Measurements from ENCODE around the gene XRN2.
"Not testable (repeated sequence)": the region's sequence is repeated elsewhere in the genome, so short reads cannot be mapped to it uniquely, and the experiment has no call there.

The XRN2 gene

DNA sequence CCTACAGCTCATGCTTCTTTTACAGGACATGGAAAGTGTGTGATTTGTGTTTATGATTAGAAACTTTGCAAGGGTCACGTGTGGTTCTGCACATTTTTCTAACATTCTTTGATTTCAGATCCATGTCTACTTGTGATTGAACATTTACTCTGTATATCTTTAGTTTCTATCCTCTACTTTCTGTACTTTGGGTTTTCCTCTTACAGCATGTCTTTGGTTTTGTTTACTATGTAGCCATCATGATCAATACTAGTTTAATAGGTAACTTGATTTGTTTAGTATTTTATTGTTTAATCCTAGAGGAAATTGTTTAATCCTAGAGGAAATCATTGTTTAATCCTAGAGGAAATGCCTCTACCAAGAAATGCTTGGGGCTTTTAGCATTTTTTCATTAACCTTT is 41.8 kb downstream of the XRN2 start:
- no peak for DNase-seq (ENCODE audit: low read depth)

DNA sequence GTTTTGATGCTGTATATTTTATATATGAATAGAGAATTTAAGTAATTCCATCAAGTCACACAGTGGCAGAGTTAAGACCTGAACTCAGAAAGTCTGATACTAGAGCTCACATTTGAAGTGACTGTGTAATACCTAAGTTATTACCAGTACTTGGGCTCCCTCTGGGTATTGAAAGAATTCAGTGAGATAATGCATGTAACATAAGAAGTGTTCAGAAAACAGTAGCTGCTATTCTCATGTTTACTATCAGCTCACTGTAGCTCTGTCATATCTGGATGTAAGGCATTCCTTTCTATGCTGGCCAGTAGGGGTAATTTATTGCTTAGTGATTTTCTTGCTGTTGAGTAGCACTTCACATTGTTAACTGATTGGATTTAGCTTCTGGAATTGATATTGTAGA is 49.6 kb downstream of the XRN2 start:
- DNase-seq (ENCODE audit: low read depth) = no peak

DNA sequence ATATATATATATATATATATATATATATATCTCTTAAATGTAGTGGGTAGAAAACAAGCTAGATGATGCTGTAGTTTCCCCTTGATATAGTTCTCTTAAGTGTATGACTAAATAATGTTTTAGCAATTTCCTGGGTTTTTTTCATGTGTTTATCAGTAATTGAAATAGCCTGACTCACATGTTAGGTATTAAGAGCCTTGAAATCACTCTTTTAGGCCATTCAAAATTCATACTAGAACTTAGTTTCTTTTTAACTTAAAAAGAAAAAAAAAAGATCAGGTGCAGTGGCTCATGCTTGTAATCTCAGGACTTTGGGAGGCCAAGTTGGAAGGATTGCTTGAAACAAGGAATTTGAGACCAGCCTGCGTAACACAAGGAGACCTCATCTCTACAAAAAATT is 50.1 kb downstream of the XRN2 start:
- no peak for DNase-seq (ENCODE audit: low read depth)

DNA sequence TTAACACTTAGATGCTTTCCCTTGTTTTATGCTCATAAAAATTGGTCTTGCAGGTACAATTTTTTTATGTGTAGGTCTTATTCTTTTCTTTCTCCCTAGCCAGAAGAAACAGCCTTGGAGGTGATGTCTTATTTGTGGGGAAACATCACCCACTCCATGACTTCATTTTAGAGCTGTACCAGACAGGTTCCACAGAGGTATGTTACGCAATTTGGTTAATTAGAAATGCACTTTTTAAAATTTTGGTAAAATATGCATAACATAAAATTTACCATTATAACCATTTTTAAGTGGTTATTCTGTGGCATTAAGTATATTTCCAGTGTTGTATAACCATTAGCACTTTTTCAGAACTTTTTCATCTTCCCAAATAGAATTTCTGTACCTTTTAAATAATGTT is 52.9 kb downstream of the XRN2 start:
- no peak for DNase-seq (ENCODE audit: low read depth)

DNA sequence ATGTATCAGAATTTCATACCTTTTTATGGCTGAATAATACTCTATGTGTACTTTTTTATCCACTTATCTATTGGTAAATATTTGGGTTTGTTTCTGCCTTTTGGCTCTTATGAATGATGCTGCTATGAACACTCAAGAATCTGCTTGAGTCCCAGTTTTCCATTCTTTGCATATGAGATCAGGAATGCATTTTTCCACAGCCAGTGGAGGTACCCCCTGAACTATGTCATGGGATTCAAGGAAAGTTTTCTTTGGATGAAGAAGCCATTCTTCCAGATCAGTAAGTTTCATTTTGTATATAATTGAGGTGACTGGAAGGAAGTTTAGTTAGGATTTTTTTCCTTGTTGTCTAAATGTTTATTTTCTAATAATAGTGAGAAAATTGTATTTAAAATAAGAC is 53.3 kb downstream of the XRN2 start:
- DNase-seq (ENCODE audit: low read depth) = no peak

DNA sequence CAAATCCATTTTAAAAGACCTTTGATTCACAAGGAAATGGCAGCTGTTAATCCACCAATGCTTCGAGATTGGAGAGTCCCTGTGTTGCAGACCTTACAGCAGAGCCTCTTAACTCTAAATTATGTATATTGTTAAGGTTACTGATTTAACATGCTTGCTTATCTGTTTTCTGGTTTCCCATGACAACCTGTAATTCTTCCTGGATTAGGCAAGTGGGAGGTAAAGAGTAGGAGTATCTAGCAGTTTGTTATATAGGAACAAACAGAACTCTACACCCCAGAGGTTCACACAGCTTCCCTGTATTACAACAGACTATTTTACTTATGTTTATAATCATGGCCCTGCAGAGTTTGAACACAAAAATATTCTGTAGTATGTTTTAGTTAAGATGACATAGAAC is 54.7 kb downstream of the XRN2 start:
- no peak for DNase-seq (ENCODE audit: low read depth)

DNA sequence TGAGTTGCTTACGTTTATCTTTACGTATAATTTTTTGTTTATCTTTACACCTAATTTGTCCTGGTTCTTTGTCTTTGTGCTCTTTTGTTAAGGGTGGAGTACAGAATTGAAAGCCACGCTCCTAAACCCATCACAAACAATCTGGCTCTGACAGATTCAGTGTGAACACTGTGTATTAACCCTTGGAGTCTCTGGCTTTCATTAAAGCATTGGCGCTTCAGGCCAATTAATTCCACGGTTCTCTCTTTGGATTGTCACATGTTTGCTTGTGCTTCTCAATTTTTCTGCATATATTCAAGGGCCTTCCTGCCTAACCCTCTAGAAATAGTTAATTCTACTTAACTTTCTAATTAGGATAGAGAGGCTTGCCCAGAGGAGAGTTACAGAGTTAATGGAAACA is 55.6 kb downstream of the XRN2 start:
- DNase-seq (ENCODE audit: low read depth) = no peak

DNA sequence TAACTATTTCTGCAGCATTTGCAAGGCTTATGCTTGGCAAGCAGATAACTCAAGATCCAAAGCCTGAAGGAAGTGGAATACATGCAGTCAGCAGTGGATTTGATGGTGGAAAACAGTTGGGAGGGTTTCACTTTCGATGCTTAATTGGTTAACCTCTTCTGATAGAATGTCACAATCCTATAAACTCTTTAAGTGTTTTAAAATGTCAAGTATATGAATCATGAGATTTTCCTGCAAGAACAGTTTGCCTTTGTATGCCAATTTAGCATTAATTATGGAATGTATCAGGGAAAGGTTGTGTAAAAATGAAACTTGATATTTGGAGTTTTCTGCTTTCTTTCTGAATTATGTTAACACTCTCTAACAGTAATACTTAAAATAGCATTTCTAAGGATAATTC is 57.6 kb downstream of the XRN2 start:
- DNase-seq (ENCODE audit: low read depth) = no peak

DNA sequence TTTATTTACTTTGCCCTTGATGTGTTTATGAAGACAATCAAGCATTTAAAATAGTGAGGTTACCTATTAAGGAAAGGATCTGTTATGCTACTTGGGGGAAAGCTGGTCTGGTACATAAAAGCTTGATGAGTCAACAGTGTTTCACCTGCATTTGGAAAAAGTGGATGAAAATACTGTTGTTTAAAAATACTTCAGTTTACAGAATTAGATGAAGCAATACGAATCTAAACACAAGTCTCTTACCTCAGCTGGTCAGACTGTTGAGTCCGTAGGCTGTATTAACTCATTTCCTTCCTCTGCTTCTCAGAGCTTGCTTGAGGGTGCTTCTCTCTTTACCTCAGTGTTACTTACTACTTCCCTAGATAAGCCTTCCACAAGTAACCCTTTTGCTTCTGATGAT is 58.1 kb downstream of the XRN2 start:
- no peak for DNase-seq (ENCODE audit: low read depth)

DNA sequence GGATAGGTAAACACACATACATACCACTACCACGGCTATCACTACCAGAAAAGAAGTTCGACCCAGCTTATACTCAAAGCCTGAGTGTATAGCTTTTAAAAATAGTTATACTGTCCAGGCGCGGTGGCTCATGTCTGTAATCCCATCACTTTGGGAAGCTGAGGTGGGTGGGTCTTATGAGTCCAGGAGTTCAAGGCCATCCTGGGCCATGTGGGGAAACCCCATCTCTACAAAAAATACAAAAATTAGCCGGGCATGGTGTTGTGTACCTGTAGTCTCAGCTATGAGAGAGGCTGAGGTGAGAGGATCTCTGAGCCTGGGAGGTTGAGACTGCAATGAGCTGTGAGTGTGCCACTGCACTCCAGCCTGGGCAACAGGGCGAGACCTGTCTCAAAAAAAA is 61.3 kb downstream of the XRN2 start:
- DNase-seq (ENCODE audit: low read depth) = no peak

DNA sequence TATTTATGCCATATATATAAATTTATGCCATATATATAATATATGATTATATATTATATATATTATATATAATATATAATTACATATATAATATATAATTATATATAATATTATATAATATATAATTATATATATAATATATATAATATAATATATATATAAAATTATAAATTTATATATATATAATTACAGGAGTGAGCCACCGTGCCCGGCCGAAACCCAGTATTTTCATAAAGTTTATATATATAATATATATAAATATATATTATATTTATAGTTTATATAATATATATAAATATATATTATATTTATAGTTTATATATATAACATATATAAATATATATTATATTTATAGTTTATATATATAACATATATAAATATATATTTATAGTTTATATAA is 62.6 kb downstream of the XRN2 start:
- no peak for DNase-seq (ENCODE audit: low read depth)

DNA sequence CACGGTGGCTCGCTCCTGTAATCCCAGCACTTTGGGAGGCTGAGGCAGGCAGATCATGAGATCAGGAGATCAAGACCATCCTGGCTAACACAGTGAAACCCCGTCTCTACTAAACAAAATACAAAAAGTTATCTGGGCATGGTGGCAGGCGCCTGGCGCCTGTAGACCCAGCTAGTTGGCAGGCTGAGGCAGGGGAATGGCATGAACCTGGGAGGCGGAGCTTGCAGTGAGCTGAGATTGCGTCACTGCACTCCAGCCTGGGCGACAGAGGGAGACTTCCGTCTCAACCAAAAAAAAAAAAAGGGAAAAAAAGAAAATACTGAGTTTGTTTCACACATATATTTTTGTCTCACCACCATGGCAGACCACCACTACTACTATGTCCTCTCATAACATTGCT is 63.1 kb downstream of the XRN2 start:
- not testable (repeated sequence) for DNase-seq (ENCODE audit: low read depth)

DNA sequence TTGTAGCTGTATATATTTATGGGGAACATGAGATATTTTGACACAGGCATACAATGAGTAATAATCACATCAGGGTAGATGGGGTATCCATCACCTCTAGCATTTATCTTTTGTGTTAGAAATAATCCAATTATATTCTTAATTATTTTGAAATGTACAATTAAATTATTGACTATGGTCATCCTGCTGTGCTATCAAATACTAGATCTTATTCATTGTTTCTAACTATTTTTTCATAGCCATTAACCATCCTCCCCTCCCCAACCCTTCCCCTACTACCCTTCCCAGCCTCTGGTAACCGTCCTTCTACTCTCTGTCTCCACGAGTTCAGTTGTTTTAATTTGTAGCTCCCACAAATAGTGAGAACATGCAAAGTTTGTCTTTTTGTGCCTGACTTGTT is 65.7 kb downstream of the XRN2 start:
- DNase-seq (ENCODE audit: low read depth) = no peak

DNA sequence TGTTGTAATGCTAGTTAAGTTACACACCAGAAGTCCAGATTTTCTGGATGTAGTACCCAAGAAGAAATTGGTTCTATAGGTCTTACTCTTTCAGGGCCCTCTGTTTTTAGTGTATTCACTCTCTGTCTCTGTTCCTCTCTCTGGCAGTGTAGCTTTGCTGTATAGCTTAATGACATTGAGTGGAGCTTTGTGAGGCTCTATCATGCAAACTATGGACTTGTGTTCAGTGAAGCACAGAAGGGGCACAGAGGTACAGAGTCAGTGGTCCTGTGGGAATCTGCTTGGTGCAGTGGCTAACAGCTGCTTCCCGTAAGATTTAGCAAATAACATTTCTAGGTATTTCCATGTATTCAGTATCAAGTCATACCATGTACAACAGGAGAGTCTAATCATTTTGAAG is 68.1 kb downstream of the XRN2 start:
- DNase-seq (ENCODE audit: low read depth) = no peak

DNA sequence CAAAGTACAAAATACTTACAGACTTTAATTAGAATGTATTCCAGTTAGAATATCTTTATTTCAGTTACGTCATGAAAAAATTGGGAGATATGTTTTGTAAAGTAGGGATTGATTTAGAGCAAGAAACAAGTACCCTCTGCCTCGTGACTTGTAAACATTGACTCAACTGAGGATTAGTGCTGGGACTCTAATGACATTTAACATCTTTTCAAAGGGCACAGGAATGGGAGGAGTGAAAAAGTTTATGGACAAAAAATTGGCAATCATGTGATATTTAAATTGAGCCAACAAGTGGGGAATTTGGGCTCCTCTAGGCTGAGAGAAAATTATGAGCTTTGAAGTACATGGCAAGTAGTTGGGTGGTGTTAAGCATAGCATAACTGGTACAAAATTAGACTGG is 68.9 kb downstream of the XRN2 start:
- no peak for DNase-seq (ENCODE audit: low read depth)

DNA sequence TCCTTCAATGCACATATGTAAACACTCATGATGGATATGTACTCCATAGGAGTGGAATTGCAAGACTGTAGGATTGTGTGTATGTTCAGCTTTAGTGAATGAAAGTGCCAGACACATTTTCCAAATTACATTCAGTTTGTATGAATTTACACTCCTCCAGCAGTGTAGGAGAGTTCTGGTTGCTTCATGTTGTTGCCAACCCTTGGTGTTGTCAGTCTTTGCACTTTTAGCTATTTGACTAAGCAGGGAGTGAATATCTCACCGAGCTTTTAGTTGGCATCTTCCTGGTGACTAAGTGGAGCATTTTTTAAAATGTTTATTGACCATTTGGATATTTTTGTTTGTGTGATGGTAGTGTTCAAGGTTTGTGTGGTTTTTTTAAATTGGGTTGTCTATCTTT is 70.3 kb downstream of the XRN2 start:
- no peak for DNase-seq (ENCODE audit: low read depth)

DNA sequence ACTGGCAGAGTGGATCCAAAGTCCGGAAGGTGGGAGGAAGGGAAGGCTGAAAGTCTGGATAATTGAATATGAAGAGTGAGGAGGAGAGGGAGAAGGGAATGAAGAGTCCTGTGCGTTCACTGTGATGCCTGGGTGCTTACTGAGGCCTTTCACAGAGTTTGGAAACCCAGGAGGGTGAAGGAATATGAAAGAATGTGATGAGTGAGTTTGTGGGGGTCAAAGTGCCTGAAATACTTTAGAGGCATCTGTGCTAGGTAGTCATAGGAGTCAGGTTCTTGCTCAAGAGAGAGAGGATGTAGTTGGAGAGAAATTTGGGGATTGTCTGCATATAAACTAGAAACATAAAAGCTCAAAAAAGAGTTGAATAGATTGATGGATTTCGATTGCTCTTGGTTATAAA is 73.5 kb downstream of the XRN2 start:
- DNase-seq (ENCODE audit: low read depth) = no peak

DNA sequence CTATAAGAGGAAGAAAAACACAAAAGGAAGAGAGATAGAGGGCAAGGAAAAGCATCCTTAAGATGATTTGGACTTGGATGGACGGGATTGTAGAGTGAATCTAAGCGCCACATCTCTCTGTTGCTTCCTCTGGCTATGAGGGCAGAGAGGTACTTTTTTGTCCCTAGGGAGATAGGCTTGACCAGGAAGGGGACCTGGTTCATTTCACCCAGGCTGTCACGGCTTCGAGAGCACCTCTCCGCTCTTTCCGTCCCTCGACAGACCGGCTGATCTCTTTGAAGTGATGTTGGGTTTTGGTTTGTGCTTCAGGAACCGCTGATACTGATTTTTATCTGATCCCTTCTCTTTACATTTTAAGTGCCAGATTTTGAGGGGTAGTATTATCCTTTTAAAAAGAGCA is 74.6 kb downstream of the XRN2 start:
- no peak for DNase-seq (ENCODE audit: low read depth)

DNA sequence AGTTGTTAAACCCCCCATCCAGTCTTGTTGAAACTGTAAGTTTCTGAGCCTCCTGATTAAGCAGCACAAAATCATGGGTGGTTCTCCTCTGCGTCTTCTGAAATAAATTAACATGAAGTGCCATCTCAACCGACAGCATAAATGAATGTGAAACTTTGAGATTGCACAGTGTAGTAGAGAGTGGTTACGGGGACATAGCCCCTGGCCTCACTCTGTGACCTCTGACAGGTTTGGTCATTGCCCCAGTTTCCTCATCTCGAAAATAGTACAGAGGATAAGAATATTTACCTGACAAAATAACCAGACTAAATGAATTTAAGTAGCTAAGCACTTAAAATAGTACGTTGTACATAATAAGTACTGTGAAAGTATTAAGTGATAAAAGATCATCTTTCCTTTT is 75.1 kb downstream of the XRN2 start:
- DNase-seq (ENCODE audit: low read depth) = no peak

DNA sequence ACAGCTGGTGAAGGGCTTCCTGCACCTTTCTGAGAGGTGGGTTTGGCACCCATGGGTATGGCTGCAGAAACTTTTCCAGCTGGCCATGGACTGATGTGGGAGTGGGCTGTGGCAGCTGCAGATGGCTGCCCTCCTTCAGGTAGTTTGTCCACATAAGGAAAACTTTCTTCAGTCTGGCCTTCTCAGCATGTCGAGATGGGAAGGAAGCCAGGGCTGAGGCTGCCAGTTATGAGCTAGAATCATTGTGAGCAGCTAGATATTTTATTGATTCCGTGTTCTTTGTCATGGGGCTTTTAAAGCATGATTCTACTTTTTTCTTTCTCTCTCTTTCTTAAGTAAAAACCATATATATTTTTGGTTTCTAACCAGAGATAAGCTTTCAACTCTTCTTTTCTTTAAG is 77.6 kb downstream of the XRN2 start:
- DNase-seq (ENCODE audit: low read depth) = no peak

DNA sequence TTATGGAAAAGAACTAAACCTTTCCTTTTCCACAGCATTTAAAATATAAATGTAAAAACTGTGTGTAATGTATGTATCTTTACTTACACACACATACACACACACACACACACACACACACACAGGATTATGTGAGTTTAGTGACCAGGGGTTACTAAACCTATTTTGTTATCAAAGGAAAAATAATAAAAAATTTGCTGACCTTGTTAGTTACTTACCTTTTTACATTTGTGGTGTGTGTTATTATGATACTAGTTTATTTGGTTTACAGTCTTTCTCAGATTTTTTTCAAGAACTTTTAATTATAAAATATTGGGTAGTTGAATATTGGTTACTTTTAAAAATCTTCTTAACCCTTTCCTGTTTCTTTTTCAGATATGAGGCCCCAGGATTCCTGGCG is 78.5 kb downstream of the XRN2 start:
- DNase-seq (ENCODE audit: low read depth) = no peak

DNA sequence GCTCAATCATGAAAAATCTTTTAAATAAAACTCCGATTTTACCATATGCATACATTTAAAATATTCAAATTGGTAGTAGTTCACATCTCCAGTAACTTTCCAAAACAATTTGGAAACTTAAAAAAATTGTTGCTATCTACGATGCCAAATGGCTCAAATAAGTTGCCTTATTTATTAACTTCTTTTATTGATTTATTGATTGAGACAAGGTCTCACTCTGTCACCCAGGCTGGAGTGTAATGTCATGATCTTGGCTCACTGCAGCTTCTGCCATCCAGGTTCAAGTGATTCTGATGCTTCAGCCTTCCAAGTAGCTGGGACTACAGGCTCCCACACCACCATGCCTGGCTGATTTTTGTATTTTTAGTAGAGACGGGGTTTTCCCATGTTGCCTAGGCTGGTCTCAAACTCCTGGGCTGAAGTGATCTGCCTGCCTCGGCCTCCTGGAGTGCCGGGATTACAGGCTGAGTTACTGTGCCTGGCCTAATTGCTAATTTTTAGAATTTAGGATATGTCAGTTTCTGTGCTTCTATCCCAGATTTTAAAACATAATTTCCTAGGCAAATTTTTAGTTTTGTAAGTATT is 81.3 kb downstream of the XRN2 start:
- no peak for DNase-seq (ENCODE audit: low read depth)

DNA sequence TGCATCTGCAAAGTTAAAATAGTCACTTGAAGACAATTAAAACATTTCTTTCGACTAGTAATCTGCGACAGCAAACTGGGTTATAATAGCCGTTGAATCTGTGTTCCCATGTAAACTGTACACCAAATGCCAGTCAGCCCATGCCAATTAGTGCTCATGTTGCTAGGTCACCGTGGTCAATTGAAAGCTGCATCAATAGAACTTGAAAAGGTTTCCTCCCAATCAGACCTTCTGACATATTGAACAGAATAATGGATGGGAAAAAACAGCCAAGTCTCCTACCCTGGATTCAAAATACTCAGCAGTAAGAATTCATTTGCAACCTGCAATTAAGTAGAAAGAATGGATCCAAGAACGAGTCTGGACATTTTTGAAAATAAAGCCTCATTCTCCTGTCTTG is 83.0 kb downstream of the XRN2 start:
- no peak for DNase-seq (ENCODE audit: low read depth)

DNA sequence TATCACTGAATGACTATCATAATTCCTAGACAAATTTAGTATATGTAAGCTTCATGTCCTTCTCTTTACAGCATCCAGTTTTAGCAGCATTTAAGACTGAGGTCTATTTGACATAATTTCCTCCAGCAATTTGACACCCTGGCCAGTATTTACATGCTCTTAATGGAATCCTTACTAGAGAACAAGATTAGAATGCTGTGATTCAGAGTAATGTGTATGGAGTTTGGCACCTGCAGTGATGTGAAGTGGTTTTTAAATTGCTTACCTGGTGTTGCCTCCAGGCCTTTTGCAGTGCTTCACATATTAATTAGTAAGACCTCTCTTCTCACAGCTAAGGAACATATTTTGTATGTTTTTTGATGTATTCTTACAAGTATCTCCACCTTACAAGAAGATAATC is 84.4 kb downstream of the XRN2 start:
- DNase-seq (ENCODE audit: low read depth) = no peak

DNA sequence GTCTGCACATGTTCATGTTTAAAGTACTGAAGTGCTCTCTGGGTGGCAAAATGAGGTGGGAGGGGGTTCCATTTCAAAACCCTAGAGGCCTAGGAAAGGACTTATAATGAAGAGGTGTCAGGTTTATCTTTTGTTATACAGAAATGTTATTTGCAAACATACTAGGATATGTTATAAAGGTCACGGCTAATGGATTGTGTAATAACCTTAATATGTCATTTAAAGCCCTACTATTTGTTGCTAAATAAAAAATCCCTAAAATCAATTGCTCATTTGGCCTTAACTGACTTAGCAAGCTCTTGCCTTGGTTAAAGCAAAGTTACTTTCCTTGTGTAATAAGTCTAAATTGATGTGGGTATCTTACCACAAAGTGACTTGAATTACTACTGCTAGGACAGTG is 85.4 kb downstream of the XRN2 start:
- DNase-seq (ENCODE audit: low read depth) = no peak
